ENCODE data around the gene CYP1A1. TPM values are rescaled to one million over a fixed set of nuclear protein-coding genes. Genes with fewer than 3 reads are reported as not detected.

Gene CYP1A1
- total and polyA plus RNA-seq, 4 donors: 0.19 to 4.4 (median 1.2) TPM

- peaks cover 0 to 5% (median 1%) of the 10 kb centered on the region in 4 donors for H3K36me3 ChIP-seq (ENCODE audit: control insufficient read depth in 4 of 4, insufficient read depth in 3 of 4, low read depth in 1 of 4, low read length in 3 of 4)
- 100% methylated on average over 1 of the region's 1 CpG for WGBS
- H3K27me3 ChIP-seq (ENCODE audit: control insufficient read depth in 4 of 4, insufficient read depth in 4 of 4, low read length in 3 of 4): no peaks in the 10 kb centered on the region
- H3K9me3 ChIP-seq (ENCODE audit: control insufficient read depth in 4 of 4, low read length in 3 of 4): peaks cover 0 to 2% (median 0%) of the 10 kb centered on the region in 4 donors
- no peak overlapping the region for H3K27ac ChIP-seq (ENCODE audit: low read depth in 1 of 2, low read length in 2 of 2)
- TF ChIP-seq HNF4A (conservative IDR thresholded peaks at IDR 0.05) (no peak), HNF4G (IDR thresholded peaks at IDR 0.05) (no peak), SP1 (IDR thresholded peaks at IDR 0.05) (no peak), MAX (IDR thresholded peaks at IDR 0.05) (no peak), YY1 (IDR thresholded peaks at IDR 0.05) (no peak), RAD21 (IDR thresholded peaks at IDR 0.05) (no peak)
- TF ChIP-seq, protein P1, sequence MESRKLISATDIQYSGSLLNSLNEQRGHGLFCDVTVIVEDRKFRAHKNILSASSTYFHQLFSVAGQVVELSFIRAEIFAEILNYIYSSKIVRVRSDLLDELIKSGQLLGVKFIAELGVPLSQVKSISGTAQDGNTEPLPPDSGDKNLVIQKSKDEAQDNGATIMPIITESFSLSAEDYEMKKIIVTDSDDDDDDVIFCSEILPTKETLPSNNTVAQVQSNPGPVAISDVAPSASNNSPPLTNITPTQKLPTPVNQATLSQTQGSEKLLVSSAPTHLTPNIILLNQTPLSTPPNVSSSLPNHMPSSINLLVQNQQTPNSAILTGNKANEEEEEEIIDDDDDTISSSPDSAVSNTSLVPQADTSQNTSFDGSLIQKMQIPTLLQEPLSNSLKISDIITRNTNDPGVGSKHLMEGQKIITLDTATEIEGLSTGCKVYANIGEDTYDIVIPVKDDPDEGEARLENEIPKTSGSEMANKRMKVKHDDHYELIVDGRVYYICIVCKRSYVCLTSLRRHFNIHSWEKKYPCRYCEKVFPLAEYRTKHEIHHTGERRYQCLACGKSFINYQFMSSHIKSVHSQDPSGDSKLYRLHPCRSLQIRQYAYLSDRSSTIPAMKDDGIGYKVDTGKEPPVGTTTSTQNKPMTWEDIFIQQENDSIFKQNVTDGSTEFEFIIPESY (IDR thresholded peaks at IDR 0.05): no peak
- no peak overlapping the region for H3K4me3 ChIP-seq (ENCODE audit: low read depth in 1 of 3, low read length in 3 of 3)
- no peak for DNase-seq (ENCODE audit: low spot score)
- H3K4me1 ChIP-seq (ENCODE audit: control insufficient read depth in 4 of 4, insufficient read depth in 4 of 4, low read length in 3 of 4): peaks cover 0 to under 1% (median 0%) of the 10 kb centered on the region in 4 donors
- no peak overlapping the region for H3K9ac ChIP-seq (ENCODE audit: low read depth in 1 of 2, low read length in 2 of 2)
Measured at GRCh38 chr15:74683758-74684157, 41.6 kb downstream of the CYP1A1 start.

DNA sequence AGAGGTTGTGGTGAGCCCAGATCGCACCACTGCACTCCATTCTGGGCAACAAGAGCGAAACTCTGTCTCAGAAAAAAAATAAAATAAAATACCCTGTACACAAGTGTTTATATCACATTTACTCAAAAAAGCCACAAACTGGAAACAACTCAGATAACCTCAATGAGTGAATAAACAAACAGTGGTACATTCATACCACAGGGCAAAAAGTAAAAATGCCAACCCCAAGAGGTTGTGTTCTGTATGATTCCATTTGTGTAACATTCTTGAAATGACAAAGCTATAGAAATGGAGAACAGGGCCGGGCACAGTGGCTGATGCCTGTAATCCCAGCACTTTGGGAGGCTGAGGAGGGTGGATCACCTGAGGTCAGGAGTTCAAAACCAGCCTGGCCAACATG, 42.4 kb downstream of the CYP1A1 start:
- H3K36me3 ChIP-seq (ENCODE audit: control insufficient read depth in 4 of 4, insufficient read depth in 3 of 4, low read depth in 1 of 4, low read length in 3 of 4): peaks cover 0 to 5% (median 1%) of the 10 kb centered on the region in 4 donors
- 96% methylated on average over 3 of the region's 3 CpGs for WGBS
- H3K4me1 ChIP-seq (ENCODE audit: control insufficient read depth in 4 of 4, insufficient read depth in 4 of 4, low read length in 3 of 4): peaks cover 0 to 1% (median 0%) of the 10 kb centered on the region in 4 donors
- H3K9me3 ChIP-seq (ENCODE audit: control insufficient read depth in 4 of 4, low read length in 3 of 4): peaks cover 0 to 2% (median 0%) of the 10 kb centered on the region in 4 donors
- H3K27me3 ChIP-seq (ENCODE audit: control insufficient read depth in 4 of 4, insufficient read depth in 4 of 4, low read length in 3 of 4): no peaks in the 10 kb centered on the region
- DNase-seq (ENCODE audit: low spot score): no peak
- no peak overlapping the region for H3K9ac ChIP-seq (ENCODE audit: low read depth in 1 of 2, low read length in 2 of 2)
- H3K27ac ChIP-seq (ENCODE audit: low read depth in 1 of 2, low read length in 2 of 2): no peak overlapping the region
- H3K4me3 ChIP-seq (ENCODE audit: low read depth in 1 of 3, low read length in 3 of 3): no peak overlapping the region
- TF ChIP-seq NR2F2 (IDR thresholded peaks at IDR 0.05) (no peak), HNF4A (conservative IDR thresholded peaks at IDR 0.05) (no peak), FOXA1 (IDR thresholded peaks at IDR 0.05) (no peak), EGR1 (IDR thresholded peaks at IDR 0.05; ENCODE audit: low read depth in 2 of 2) (no peak), REST (IDR thresholded peaks at IDR 0.05) (no peak), GABPA (IDR thresholded peaks at IDR 0.05 in 1 of 2, conservative IDR thresholded peaks at IDR 0.05 in 1 of 2) (no peak), HNF4G (IDR thresholded peaks at IDR 0.05) (no peak), CTCF (IDR thresholded peaks at IDR 0.05; ENCODE audit: low read depth, low read length, missing input control) (no peak), TAF1 (conservative IDR thresholded peaks at IDR 0.05) (no peak), MAX (IDR thresholded peaks at IDR 0.05) (no peak), FOXA2 (IDR thresholded peaks at IDR 0.05) (no peak), RXRA (IDR thresholded peaks at IDR 0.05) (no peak), RAD21 (IDR thresholded peaks at IDR 0.05) (no peak), JUND (IDR thresholded peaks at IDR 0.05) (no peak), YY1 (IDR thresholded peaks at IDR 0.05) (no peak), SP1 (IDR thresholded peaks at IDR 0.05) (no peak)
- TF ChIP-seq, protein P1 (IDR thresholded peaks at IDR 0.05): no peak
- TF ChIP-seq, protein P2, sequence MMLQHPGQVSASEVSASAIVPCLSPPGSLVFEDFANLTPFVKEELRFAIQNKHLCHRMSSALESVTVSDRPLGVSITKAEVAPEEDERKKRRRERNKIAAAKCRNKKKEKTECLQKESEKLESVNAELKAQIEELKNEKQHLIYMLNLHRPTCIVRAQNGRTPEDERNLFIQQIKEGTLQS (IDR thresholded peaks at IDR 0.05): no peak
